Suprapubic skin (tissue), 4 donors: ENCODE measurements around the gene C22orf39. TPM values are rescaled to one million over a fixed set of nuclear protein-coding genes. Genes with fewer than 3 reads are reported as not detected.

ENCODE experiments used
- DNase-seq, 2 donors: peaks; one replicate each; pipeline ENCODE4 v3.0.0-alpha.2; 2019; ENCODE audit warnings: low spot score in 2 of 2
- H3K27ac ChIP-seq: fragments of 200-600 bp; sonication (generic); one replicate; pipeline ENCODE4 v1.5.1; 2019
- H3K27me3 ChIP-seq: fragments of 200-600 bp; sonication (generic); one replicate; pipeline ENCODE4 v1.5.1; 2019
- H3K36me3 ChIP-seq: fragments of 200-600 bp; sonication (generic); one replicate; pipeline ENCODE4 v1.5.1; 2019
- H3K4me1 ChIP-seq: fragments of 200-600 bp; sonication (generic); one replicate; pipeline ENCODE4 v1.5.1; 2019
- H3K4me3 ChIP-seq: fragments of 200-600 bp; sonication (generic); one replicate; pipeline ENCODE4 v1.5.1; 2019; ENCODE audit warnings: mild to moderate bottlenecking
- H3K9me3 ChIP-seq: fragments of 200-600 bp; sonication (generic); one replicate; pipeline ENCODE4 v1.5.1; 2019
- CTCF ChIP-seq, 2 donors: fragments of 200-600 bp in 1 of 2; fragments of 450-650 bp in 1 of 2; sonication (generic) in 1 of 2; IDR thresholded peaks; one replicate each; pipeline ENCODE4 v1.5.1; 2016 to 2019; ENCODE audit warnings: antibody characterized with exemption in 2 of 2, mild to moderate bottlenecking in 1 of 2, moderate library complexity in 1 of 2
- EP300 ChIP-seq: sonication (generic); formaldehyde crosslinking; IDR thresholded peaks from one replicate; pipeline ENCODE4 v1.6.1; 2017; ENCODE audit warnings: antibody characterized with exemption
- POLR2A ChIP-seq, 2 donors: fragments of 450-650 bp; IDR thresholded peaks; one replicate each; pipeline ENCODE4 v1.6.1; 2017; ENCODE audit warnings: antibody characterized with exemption in 2 of 2, mild to moderate bottlenecking in 2 of 2, moderate library complexity in 2 of 2
- POLR2AphosphoS5 ChIP-seq, 3 donors: sonication (generic); formaldehyde crosslinking; IDR thresholded peaks; one replicate each; pipeline ENCODE4 v1.6.1; 2017; ENCODE audit warnings: antibody characterized with exemption in 3 of 3
- WGBS: methylation state at CpG from one replicate; pipeline ENCODE4 v1.1.5; 2018; 5-methylcytosine and 5-hydroxymethylcytosine counted together
- total RNA-seq, 4 donors: library from RNA; depleted of rRNA; stranded (reverse); fragments of >200 nt; gene quantifications; one replicate each; pipeline ENCODE4 v1.1.0, GENCODE V29; 2016

The C22orf39 gene, protein sequence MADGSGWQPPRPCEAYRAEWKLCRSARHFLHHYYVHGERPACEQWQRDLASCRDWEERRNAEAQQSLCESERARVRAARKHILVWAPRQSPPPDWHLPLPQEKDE
- total RNA-seq, result 10 to 100 TPM; 49.4 to 67.0 (median 51.7) TPM

- 0% methylated on average over 46 of the region's 92 CpGs for WGBS
- TF ChIP-seq POLR2AphosphoS5 (IDR thresholded peaks at IDR 0.05), result peak in 1 of 3 donors; percentile 1
- TF ChIP-seq EP300, result no peak
- peak in 1 of 2 donors; percentile 65 for TF ChIP-seq POLR2A (IDR thresholded peaks at IDR 0.05)
- no peak for TF ChIP-seq CTCF (IDR thresholded peaks at IDR 0.05)
- Histone ChIP-seq H3K27me3 (no peaks in the 10 kb centered on the region), H3K9me3 (no peaks in the 10 kb centered on the region), H3K4me1 (peaks cover 30% of the 10 kb centered on the region), H3K27ac (peak within 1 kb of the TSS; percentile 93), H3K36me3 (peaks cover 26% of the 10 kb centered on the region), H3K4me3 (peak within 1 kb of the TSS; percentile 67)
- DNase-seq, result peak; percentile 94
Observed at GRCh38 chr22:19447330-19448075, at the start of gene C22orf39. Gene C22orf39, minus strand, starts transcription at chr22:19447711. Its CDS starts 23 bp downstream, at chr22:19447688.

GRCh38 chr22:19497245-19497644, 49.7 kb upstream of the C22orf39 start:
- WGBS, result 80% methylated on average over 1 of the region's 3 CpGs
- TF ChIP-seq POLR2A (IDR thresholded peaks at IDR 0.05) (no peak), POLR2AphosphoS5 (IDR thresholded peaks at IDR 0.05) (no peak), CTCF (IDR thresholded peaks at IDR 0.05) (no peak), EP300 (no peak)

DNA sequence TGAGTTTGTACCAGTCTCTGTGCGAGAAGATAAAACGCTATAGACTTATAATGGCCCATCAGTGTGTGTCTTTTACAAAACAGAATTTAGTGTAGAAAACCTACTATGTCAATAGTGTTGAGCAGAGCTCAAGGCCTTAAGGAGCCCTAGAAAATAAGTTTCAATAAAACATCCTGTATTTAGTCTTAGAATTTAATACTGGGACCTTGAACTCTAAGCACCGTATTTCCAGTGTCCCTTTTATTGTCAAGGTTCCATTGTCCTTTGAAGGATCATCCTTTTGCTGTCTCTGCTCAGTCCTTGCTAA, 48.8 kb upstream of the C22orf39 start:
- WGBS, result 93% methylated on average over 3 of the region's 3 CpGs
- Histone ChIP-seq H3K27me3 (no peaks in the 10 kb centered on the region), H3K9me3 (no peaks in the 10 kb centered on the region), H3K4me3 (no peak overlapping the region), H3K36me3 (no peaks in the 10 kb centered on the region), H3K4me1 (no peaks in the 10 kb centered on the region), H3K27ac (no peak overlapping the region)
- DNase-seq, result no peak
- no peak for TF ChIP-seq CTCF (IDR thresholded peaks at IDR 0.05)
- TF ChIP-seq EP300, result no peak
- no peak for TF ChIP-seq POLR2A (IDR thresholded peaks at IDR 0.05)
- TF ChIP-seq POLR2AphosphoS5 (IDR thresholded peaks at IDR 0.05), result no peak

More at GRCh38 chr22:19497245-19497644, 49.7 kb upstream of the C22orf39 start:
- Histone ChIP-seq H3K4me3 (no peak overlapping the region), H3K36me3 (no peaks in the 10 kb centered on the region), H3K27ac (no peak overlapping the region), H3K9me3 (no peaks in the 10 kb centered on the region), H3K4me1 (no peaks in the 10 kb centered on the region), H3K27me3 (no peaks in the 10 kb centered on the region)
- no peak for DNase-seq

- no peaks in the 10 kb centered on the region for H3K36me3 ChIP-seq
- no peaks in the 10 kb centered on the region for H3K4me1 ChIP-seq
- 77% methylated on average over 5 of the region's 5 CpGs for WGBS
- TF ChIP-seq POLR2AphosphoS5 (IDR thresholded peaks at IDR 0.05) (no peak), EP300 (no peak), CTCF (IDR thresholded peaks at IDR 0.05) (no peak), POLR2A (IDR thresholded peaks at IDR 0.05) (no peak)
- H3K9me3 ChIP-seq, result no peaks in the 10 kb centered on the region
- H3K27ac ChIP-seq, result no peak overlapping the region
- no peak overlapping the region for H3K4me3 ChIP-seq
- H3K27me3 ChIP-seq, result no peaks in the 10 kb centered on the region
- DNase-seq, result no peak
Observed at GRCh38 chr22:19495562-19496323, 48.2 kb upstream of the C22orf39 start.

GRCh38 chr22:19494676-19495173, 47.2 kb upstream of the C22orf39 start:
- 95% methylated on average over 6 of the region's 6 CpGs for WGBS
- no peaks in the 10 kb centered on the region for H3K9me3 ChIP-seq

More at GRCh38 chr22:19494676-19495173, 47.2 kb upstream of the C22orf39 start:
- Histone ChIP-seq H3K4me1 (no peaks in the 10 kb centered on the region), H3K27ac (no peak overlapping the region), H3K36me3 (no peaks in the 10 kb centered on the region), H3K4me3 (no peak overlapping the region), H3K27me3 (no peaks in the 10 kb centered on the region)
- TF ChIP-seq EP300, result no peak
- TF ChIP-seq CTCF (IDR thresholded peaks at IDR 0.05), result no peak
- TF ChIP-seq POLR2AphosphoS5 (IDR thresholded peaks at IDR 0.05), result no peak
- TF ChIP-seq POLR2A (IDR thresholded peaks at IDR 0.05), result no peak
- no peak for DNase-seq
